ENCODE measurements around the gene TAPBP. TPM values are rescaled to one million over a fixed set of nuclear protein-coding genes. Genes with fewer than 3 reads are reported as not detected.

TAPBP gene
- total RNA-seq, 1 donor from 2014 or later = 59.9 TPM

DNA sequence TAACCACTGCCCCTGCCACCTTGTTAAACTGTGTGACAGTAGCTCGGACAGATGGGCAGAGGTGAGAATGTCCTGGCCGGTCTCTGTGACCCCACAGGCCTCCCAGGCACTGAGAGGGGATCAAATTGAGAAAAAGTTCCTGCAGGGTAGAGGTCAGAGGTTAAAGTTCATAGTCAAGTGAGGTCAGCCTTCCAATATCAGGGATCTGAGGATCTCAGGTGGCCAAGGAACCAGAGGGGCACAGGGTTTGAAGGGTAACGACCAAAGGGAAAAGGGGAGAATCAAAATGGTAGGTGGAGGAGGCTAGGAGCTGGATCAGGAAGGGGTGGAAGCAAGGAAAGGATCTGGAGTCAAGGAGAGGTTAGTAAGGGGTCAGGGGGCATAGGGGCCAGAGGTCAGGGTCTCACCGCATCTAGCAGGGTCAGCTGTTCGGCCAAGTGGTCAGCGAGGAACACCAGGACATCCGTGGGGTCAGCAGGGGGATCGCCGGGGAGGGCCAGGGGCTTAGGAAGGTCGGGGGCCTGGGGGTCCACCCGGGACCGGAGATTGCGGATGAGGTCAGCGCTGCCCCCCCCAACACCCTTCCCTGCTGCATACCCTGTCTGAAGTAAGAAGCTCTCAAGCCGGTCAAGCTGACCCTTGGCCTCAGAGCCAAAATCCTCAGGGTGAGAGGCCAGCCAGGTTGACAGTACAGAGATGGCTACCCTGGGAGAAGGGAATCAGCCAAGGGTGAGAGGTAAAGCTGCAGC, 18.1 kb downstream of the TAPBP start:
- no peak for DNase-seq (ENCODE audit: extremely low spot score in 2 of 2)
- Histone ChIP-seq H3K4me1 (peaks cover 30% of the 10 kb centered on the region), H3K9me3 (no peaks in the 10 kb centered on the region), H3K27me3 (no peaks in the 10 kb centered on the region), H3K36me3 (peaks cover 0 to 45% of the 10 kb centered on the region in 2 donors), H3K27ac (no peak overlapping the region), H3K4me3 (no peak overlapping the region)
- no peak for TF ChIP-seq POLR2A (IDR thresholded peaks at IDR 0.05)
- TF ChIP-seq, protein P1, sequence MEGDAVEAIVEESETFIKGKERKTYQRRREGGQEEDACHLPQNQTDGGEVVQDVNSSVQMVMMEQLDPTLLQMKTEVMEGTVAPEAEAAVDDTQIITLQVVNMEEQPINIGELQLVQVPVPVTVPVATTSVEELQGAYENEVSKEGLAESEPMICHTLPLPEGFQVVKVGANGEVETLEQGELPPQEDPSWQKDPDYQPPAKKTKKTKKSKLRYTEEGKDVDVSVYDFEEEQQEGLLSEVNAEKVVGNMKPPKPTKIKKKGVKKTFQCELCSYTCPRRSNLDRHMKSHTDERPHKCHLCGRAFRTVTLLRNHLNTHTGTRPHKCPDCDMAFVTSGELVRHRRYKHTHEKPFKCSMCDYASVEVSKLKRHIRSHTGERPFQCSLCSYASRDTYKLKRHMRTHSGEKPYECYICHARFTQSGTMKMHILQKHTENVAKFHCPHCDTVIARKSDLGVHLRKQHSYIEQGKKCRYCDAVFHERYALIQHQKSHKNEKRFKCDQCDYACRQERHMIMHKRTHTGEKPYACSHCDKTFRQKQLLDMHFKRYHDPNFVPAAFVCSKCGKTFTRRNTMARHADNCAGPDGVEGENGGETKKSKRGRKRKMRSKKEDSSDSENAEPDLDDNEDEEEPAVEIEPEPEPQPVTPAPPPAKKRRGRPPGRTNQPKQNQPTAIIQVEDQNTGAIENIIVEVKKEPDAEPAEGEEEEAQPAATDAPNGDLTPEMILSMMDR (IDR thresholded peaks at IDR 0.05) = no peak
- intact Hi-C loops (cut with DNase I) = no loop called here

DNA sequence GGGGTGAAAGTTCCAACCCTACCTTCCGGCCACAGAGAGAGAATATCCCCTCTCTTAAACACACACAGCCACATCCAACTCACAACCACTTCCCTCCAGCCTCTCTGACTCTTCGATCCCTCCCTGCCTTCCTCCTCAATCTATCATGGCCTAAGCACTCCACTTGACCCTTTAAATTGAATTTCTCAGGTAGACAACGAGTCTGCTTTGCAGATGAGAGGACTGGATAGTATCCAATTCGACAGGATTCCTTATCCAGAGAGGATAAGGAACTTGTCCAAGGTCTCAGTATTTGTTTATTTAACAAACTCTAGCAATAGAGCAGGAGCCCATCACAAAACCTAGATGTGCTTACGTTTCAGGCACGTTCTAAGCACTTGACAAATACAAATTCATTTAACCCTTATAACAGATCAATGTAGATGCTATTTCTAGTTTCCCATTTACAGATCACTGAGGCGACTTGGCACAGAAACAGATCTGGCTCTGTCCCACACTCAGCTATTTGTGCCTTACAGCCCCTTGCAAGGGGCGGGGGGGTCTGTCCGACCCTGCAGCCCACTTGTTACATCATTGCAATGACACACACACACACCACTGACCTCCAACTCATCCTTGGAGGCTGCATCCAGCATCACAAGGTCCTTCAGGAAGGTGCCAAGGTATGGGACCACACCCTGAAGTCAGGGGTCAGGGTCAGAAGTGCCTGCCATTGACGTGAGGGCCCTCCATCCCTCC, 19.6 kb downstream of the TAPBP start:
- Histone ChIP-seq H3K27me3 (no peaks in the 10 kb centered on the region), H3K27ac (no peak overlapping the region), H3K9me3 (no peaks in the 10 kb centered on the region), H3K4me3 (no peak overlapping the region), H3K36me3 (peaks cover 0 to 45% of the 10 kb centered on the region in 2 donors), H3K4me1 (peaks cover 31% of the 10 kb centered on the region)
- TF ChIP-seq POLR2A (IDR thresholded peaks at IDR 0.05) = no peak
- TF ChIP-seq, protein P1 (IDR thresholded peaks at IDR 0.05) = no peak
- no peak for TF ChIP-seq POLR2AphosphoS5 (IDR thresholded peaks at IDR 0.05; ENCODE audit: insufficient read depth in 1 of 2, low read depth in 1 of 2)
- intact Hi-C loops (cut with DNase I) = no loop called here
- no peak for DNase-seq (ENCODE audit: extremely low spot score in 2 of 2)

DNA sequence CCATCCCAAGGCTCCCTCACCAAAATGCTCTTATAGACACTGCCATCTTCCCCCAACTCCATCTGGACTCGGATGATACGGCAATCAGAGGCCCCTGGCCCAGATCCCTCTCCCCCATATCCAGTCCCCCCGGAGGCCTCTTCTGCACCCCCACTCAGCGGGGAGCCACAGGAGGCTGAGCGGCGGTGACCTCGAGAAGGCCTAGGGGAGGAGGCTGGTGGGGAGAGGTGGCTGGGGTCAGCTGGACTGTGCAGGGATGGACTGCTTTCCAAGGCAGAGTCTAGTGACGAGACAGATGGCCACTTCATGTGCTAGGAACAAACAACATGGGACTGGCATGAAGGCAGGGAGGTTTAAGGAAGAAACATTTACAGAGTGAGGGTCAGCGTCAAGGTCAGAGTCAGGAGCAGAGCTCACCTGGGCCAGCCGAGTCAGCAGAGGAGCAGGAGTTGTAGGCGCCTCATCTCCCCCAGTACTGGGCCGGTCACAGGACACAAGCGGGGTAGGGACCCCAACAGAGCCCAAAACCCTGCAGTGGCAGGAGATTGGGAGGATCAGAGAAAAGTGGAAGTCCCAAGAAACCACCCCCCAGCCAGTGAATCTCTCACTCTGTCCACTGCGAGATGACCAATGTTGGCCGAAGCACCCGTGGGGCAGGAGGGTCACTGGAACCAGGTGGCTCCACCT, 20.7 kb downstream of the TAPBP start:
- intact Hi-C loops (cut with DNase I) = no loop called here
- Histone ChIP-seq H3K4me1 (peaks cover 36% of the 10 kb centered on the region), H3K27me3 (no peaks in the 10 kb centered on the region), H3K9me3 (no peaks in the 10 kb centered on the region), H3K4me3 (no peak overlapping the region), H3K27ac (no peak overlapping the region), H3K36me3 (peaks cover 0 to 45% of the 10 kb centered on the region in 2 donors)
- no peak for DNase-seq (ENCODE audit: extremely low spot score in 2 of 2)
- TF ChIP-seq, protein P1 (IDR thresholded peaks at IDR 0.05) = no peak
- TF ChIP-seq POLR2A (IDR thresholded peaks at IDR 0.05) (no peak), POLR2AphosphoS5 (IDR thresholded peaks at IDR 0.05; ENCODE audit: insufficient read depth in 1 of 2, low read depth in 1 of 2) (no peak)

DNA sequence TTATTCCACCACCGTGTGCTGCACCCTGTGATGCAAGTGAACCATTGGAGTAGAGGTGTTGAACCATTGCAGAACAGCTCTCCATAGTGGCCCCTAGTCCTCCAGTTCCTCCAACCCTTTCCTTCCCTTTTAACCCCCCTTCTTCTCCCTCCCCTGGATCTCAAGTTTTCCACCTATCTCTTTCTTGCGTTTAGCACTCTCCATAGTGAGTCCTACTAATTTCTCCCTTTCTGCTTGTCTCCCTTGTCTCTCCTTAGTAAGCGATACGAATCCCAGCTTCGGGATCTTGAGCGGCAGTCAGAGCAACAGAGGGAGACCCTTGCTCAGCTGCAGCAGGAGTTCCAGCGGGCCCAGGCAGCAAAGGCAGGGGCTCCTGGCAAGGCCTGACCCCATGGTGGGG, 23.4 kb downstream of the TAPBP start:
- peaks cover 28% of the 10 kb centered on the region for H3K4me1 ChIP-seq
- H3K27me3 ChIP-seq = no peaks in the 10 kb centered on the region
- H3K9me3 ChIP-seq = no peaks in the 10 kb centered on the region
- intact Hi-C loops (cut with DNase I) = no loop called here
- DNase-seq (ENCODE audit: extremely low spot score in 2 of 2) = no peak
- H3K4me3 ChIP-seq = peak overlapping the region; percentile 63 to 81
- no peak for TF ChIP-seq POLR2AphosphoS5 (IDR thresholded peaks at IDR 0.05; ENCODE audit: insufficient read depth in 1 of 2, low read depth in 1 of 2)
- peaks cover 0 to 31% of the 10 kb centered on the region in 2 donors for H3K36me3 ChIP-seq
- no peak overlapping the region for H3K27ac ChIP-seq

DNA sequence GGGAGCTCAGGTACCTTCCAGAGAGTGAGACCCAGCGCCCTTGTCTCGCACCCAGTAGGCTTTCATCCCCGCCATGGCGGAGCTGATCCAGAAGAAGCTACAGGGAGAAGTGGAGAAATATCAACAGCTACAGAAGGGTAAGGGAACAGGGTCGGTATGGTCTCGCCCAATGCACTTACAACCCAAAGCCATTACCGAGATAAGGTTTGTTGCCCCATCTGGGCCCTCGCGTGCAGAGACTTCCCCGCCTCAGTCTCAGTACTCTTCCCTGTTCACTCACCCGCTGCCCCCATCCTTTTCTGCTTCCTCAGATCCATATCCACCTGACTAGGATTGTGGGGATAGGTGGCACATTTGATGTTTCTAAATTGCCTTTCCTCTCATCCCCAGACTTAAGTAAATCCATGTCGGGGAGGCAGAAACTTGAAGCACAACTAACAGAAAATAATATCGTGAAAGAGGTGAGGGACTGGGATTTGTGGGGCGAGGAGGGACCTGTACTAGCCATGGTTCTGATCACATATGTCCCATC, 24.0 kb downstream of the TAPBP start:
- Histone ChIP-seq H3K4me1 (peaks cover 28% of the 10 kb centered on the region), H3K9me3 (no peaks in the 10 kb centered on the region), H3K27ac (peak overlapping the region; percentile 81), H3K36me3 (peaks cover 0 to 28% of the 10 kb centered on the region in 2 donors), H3K27me3 (no peaks in the 10 kb centered on the region), H3K4me3 (peak overlapping the region; percentile 63 to 81)
- intact Hi-C loops (cut with DNase I) = no loop called here
- TF ChIP-seq POLR2AphosphoS5 (IDR thresholded peaks at IDR 0.05; ENCODE audit: insufficient read depth in 1 of 2, low read depth in 1 of 2) = peak in 1 of 2 donors; percentile 4
- no peak for TF ChIP-seq POLR2A (IDR thresholded peaks at IDR 0.05)
- DNase-seq (ENCODE audit: extremely low spot score in 2 of 2) = no peak

Measured in vagina (tissue), 2 donors.